Measurements from ENCODE around the gene TAGLN2.

- TF ChIP-seq CTCF (IDR thresholded peaks at IDR 0.05) (no peak), POLR2A (IDR thresholded peaks at IDR 0.05) (no peak)
Measured at GRCh38 chr1:159960721-159961381, 35.5 kb upstream of the TAGLN2 start.
